Measurements from ENCODE around the gene CD40. TPM values are rescaled to one million over a fixed set of nuclear protein-coding genes. Genes with fewer than 3 reads are reported as not detected.

The CD40 gene
- total RNA-seq, 1 experiment from 2014 or later = 7.8 TPM

GRCh38 chr20:46152824-46153586 lies 34.9 kb downstream of the CD40 start:
- Histone ChIP-seq H2AK5ac (ENCODE audit: insufficient read length, low read length) (no peak overlapping the region), H3K23me2 (ENCODE audit: insufficient read length, low read depth, low read length, poor library complexity, severe bottlenecking) (no peaks in the 10 kb centered on the region), H3K9ac (ENCODE audit: extremely low read depth, insufficient read length, low read length) (no peak overlapping the region), H3K4ac (ENCODE audit: low read depth, low read length) (no peak overlapping the region), H2BK15ac (ENCODE audit: low read depth, low read length) (no peak overlapping the region), H4K91ac (ENCODE audit: insufficient read length, low read depth, low read length) (no peak overlapping the region), H2BK5ac (ENCODE audit: insufficient read length, low read length) (no peak overlapping the region), H3T11ph (ENCODE audit: low read length) (no peak overlapping the region), H2BK120ac (ENCODE audit: low read depth, low read length, poor library complexity, severe bottlenecking) (no peak overlapping the region), H4K8ac (replicated peaks; ENCODE audit: insufficient read length, low read depth, low read length) (no peak overlapping the region), H4K5ac (ENCODE audit: insufficient read length, low read depth, low read length) (no peak overlapping the region), H3K4me1 (ENCODE audit: insufficient read depth, low read length) (no peaks in the 10 kb centered on the region), H3K9me3 (ENCODE audit: control insufficient read depth, low read depth, low read length) (no peaks in the 10 kb centered on the region), H2BK12ac (ENCODE audit: insufficient read length, low read depth, low read length) (no peak overlapping the region), H3K27me3 (ENCODE audit: insufficient read depth, low read length) (no peaks in the 10 kb centered on the region), H4K20me1 (ENCODE audit: control insufficient read depth, insufficient read depth, insufficient read length) (peaks cover 2% of the 10 kb centered on the region), H3K4me2 (ENCODE audit: insufficient read depth, insufficient read length, low read length) (no peak overlapping the region), H3K56ac (ENCODE audit: insufficient read length, low read depth, low read length) (no peak overlapping the region), H3K79me1 (ENCODE audit: insufficient read depth, low read depth, low read length, poor library complexity, severe bottlenecking) (no peaks in the 10 kb centered on the region), H3K18ac (ENCODE audit: insufficient read length, low read depth, low read length) (no peak overlapping the region), H2AFZ (ENCODE audit: low read length) (no peak overlapping the region), H3K79me2 (ENCODE audit: insufficient read depth, low read length) (no peaks in the 10 kb centered on the region), H3K27ac (ENCODE audit: insufficient read length, low read depth, low read length) (no peak overlapping the region), H2BK20ac (ENCODE audit: low read depth, low read length, poor library complexity, severe bottlenecking) (no peak overlapping the region), H3K14ac (ENCODE audit: insufficient read depth, low read length) (no peak overlapping the region; the same call in 1 of the 2 replicates), H3K23ac (ENCODE audit: insufficient read length, low read depth, low read length) (no peak overlapping the region)
- no peaks in the 10 kb centered on the region for H3K9me3 Mint-ChIP-seq
- H3K36me3 Mint-ChIP-seq (ENCODE audit: insufficient read depth in 1 of 3, low read depth in 3 of 3) = no peaks in the 10 kb centered on the region
- no peak overlapping the region for H3K4me3 Mint-ChIP-seq
- DNase-seq = no peak
- no CpG with 5 or more reads among the region's 33 CpGs for WGBS (ENCODE audit: extremely low coverage, insufficient read length, low lambda C conversion rate)
- no peak for TF ChIP-seq CTCF (conservative IDR thresholded peaks at IDR 0.05)
- no peak overlapping the region for H3K27ac Mint-ChIP-seq
- peaks cover 5 to 24% of the 10 kb centered on the region in 2 experiments; a peak in 3 of 4 replicates for H3K4me1 Mint-ChIP-seq
- peaks cover 1% of the 10 kb centered on the region for H3K27me3 Mint-ChIP-seq (ENCODE audit: low read depth)
